MG63 (cell line): ENCODE measurements around the gene WSB1. TPM values are rescaled to one million over a fixed set of nuclear protein-coding genes. Genes with fewer than 3 reads are reported as not detected.
A peak's percentile ranks its signal among the peaks of the same experiment; 100 is the strongest.

Experiments used
- DNase-seq: peaks from one replicate; pipeline ENCODE4 v3.0.0-alpha.2; 2020
- H3K27me3 ChIP-seq: fragments of 250-450 bp; sonication (Bioruptor Pico); 2 replicates; pipeline ENCODE4 v1.5.1; 2020; ENCODE audit warnings: mild to moderate bottlenecking, moderate library complexity
- H3K36me3 ChIP-seq: fragments of 250-450 bp; sonication (Bioruptor Pico); 2 replicates; pipeline ENCODE4 v1.5.1; 2020; ENCODE audit warnings: mild to moderate bottlenecking, moderate library complexity
- H3K4me3 ChIP-seq: fragments of 250-450 bp; sonication (Bioruptor Pico); 2 replicates; pipeline ENCODE4 v1.5.1; 2020; ENCODE audit warnings: mild to moderate bottlenecking, moderate library complexity
- H3K9me3 ChIP-seq: fragments of 250-450 bp; sonication (Bioruptor Pico); 2 replicates; pipeline ENCODE4 v1.5.1; 2020; ENCODE audit warnings: mild to moderate bottlenecking, moderate library complexity
- total RNA-seq: library from RNA; depleted of rRNA; stranded (reverse); fragments of >200 nt; shearing (Covaris generic); gene quantifications from 2 replicates; pipeline ENCODE4 v1.2.3, GENCODE V29; 2014; ENCODE audit warnings: low replicate concordance

The WSB1 gene
- total RNA-seq, 1 experiment from 2014 or later, result 46.4 TPM

- peak overlapping the region; percentile 96 for H3K4me3 ChIP-seq
- peaks cover 8% of the 10 kb centered on the region for H3K36me3 ChIP-seq
- DNase-seq, result peak; percentile 66
- H3K27me3 ChIP-seq, result no peaks in the 10 kb centered on the region
- H3K9me3 ChIP-seq, result no peaks in the 10 kb centered on the region
Observed at GRCh38 chr17:27294689-27295630, 1.0 kb downstream of the WSB1 start.

GRCh38 chr17:27295945-27296344 is 2.0 kb downstream of the WSB1 start:
- H3K4me3 ChIP-seq, result peak overlapping the region; percentile 96
- no peaks in the 10 kb centered on the region for H3K27me3 ChIP-seq
- no peaks in the 10 kb centered on the region for H3K9me3 ChIP-seq
- H3K36me3 ChIP-seq, result peaks cover 8% of the 10 kb centered on the region
- peak; percentile 14 for DNase-seq

- peak overlapping the region; percentile 96 for H3K4me3 ChIP-seq
- no peaks in the 10 kb centered on the region for H3K9me3 ChIP-seq
- H3K27me3 ChIP-seq, result no peaks in the 10 kb centered on the region
- peaks cover 8% of the 10 kb centered on the region for H3K36me3 ChIP-seq
- no peak for DNase-seq
Observed at GRCh38 chr17:27296428-27296979, 2.6 kb downstream of the WSB1 start.

- peaks cover 26% of the 10 kb centered on the region for H3K36me3 ChIP-seq
- no peak for DNase-seq
- no peak overlapping the region for H3K4me3 ChIP-seq
- no peaks in the 10 kb centered on the region for H3K9me3 ChIP-seq
- no peaks in the 10 kb centered on the region for H3K27me3 ChIP-seq
Observed at GRCh38 chr17:27299384-27300049, 5.6 kb downstream of the WSB1 start.

- Histone ChIP-seq H3K27me3 (no peaks in the 10 kb centered on the region), H3K4me3 (no peak overlapping the region), H3K9me3 (no peaks in the 10 kb centered on the region), H3K36me3 (peaks cover 49% of the 10 kb centered on the region)
- DNase-seq, result no peak
Observed at GRCh38 chr17:27303734-27304133, 9.8 kb downstream of the WSB1 start.

- DNase-seq, result no peak
- Histone ChIP-seq H3K4me3 (no peak overlapping the region), H3K9me3 (no peaks in the 10 kb centered on the region), H3K27me3 (no peaks in the 10 kb centered on the region), H3K36me3 (peaks cover 75% of the 10 kb centered on the region)
Observed at GRCh38 chr17:27306276-27306835, 12.4 kb downstream of the WSB1 start.

- Histone ChIP-seq H3K27me3 (no peaks in the 10 kb centered on the region), H3K4me3 (no peak overlapping the region), H3K9me3 (no peaks in the 10 kb centered on the region), H3K36me3 (peaks cover 87% of the 10 kb centered on the region)
- no peak for DNase-seq
Observed at GRCh38 chr17:27310565-27311110, 16.7 kb downstream of the WSB1 start.

GRCh38 chr17:27313301-27313700 is 19.4 kb downstream of the WSB1 start:
- no peaks in the 10 kb centered on the region for H3K27me3 ChIP-seq
- no peak overlapping the region for H3K4me3 ChIP-seq
- H3K9me3 ChIP-seq, result no peaks in the 10 kb centered on the region
- H3K36me3 ChIP-seq, result peaks cover 84% of the 10 kb centered on the region
- no peak for DNase-seq

- no peaks in the 10 kb centered on the region for H3K27me3 ChIP-seq
- no peaks in the 10 kb centered on the region for H3K9me3 ChIP-seq
- peaks cover 64% of the 10 kb centered on the region for H3K36me3 ChIP-seq
- H3K4me3 ChIP-seq, result no peak overlapping the region
- DNase-seq, result peak; percentile 60
Observed at GRCh38 chr17:27315322-27315721, 21.4 kb downstream of the WSB1 start.

GRCh38 chr17:27315796-27316465 is 22.0 kb downstream of the WSB1 start:
- H3K27me3 ChIP-seq, result no peaks in the 10 kb centered on the region
- no peak overlapping the region for H3K4me3 ChIP-seq
- H3K36me3 ChIP-seq, result peaks cover 58% of the 10 kb centered on the region

GRCh38 chr17:27318228-27318627 is 24.3 kb downstream of the WSB1 start:
- DNase-seq, result no peak
- H3K36me3 ChIP-seq, result peaks cover 37% of the 10 kb centered on the region
- no peak overlapping the region for H3K4me3 ChIP-seq
- no peaks in the 10 kb centered on the region for H3K27me3 ChIP-seq
- no peaks in the 10 kb centered on the region for H3K9me3 ChIP-seq

More at GRCh38 chr17:27315796-27316465, 22.0 kb downstream of the WSB1 start:
- no peak for DNase-seq
- H3K9me3 ChIP-seq, result no peaks in the 10 kb centered on the region

- no peak for DNase-seq
- peaks cover 33% of the 10 kb centered on the region for H3K36me3 ChIP-seq
- no peak overlapping the region for H3K4me3 ChIP-seq
- H3K27me3 ChIP-seq, result no peaks in the 10 kb centered on the region
- H3K9me3 ChIP-seq, result no peaks in the 10 kb centered on the region
Observed at GRCh38 chr17:27318633-27319032, 24.7 kb downstream of the WSB1 start.

- peaks cover 23% of the 10 kb centered on the region for H3K36me3 ChIP-seq
- no peaks in the 10 kb centered on the region for H3K9me3 ChIP-seq
- H3K4me3 ChIP-seq, result no peak overlapping the region
- DNase-seq, result peak; percentile 87
- H3K27me3 ChIP-seq, result no peaks in the 10 kb centered on the region
Observed at GRCh38 chr17:27319541-27320221, 25.8 kb downstream of the WSB1 start.

- no peaks in the 10 kb centered on the region for H3K9me3 ChIP-seq
- H3K36me3 ChIP-seq, result peaks cover 18% of the 10 kb centered on the region
- DNase-seq, result no peak
- no peaks in the 10 kb centered on the region for H3K27me3 ChIP-seq
- H3K4me3 ChIP-seq, result no peak overlapping the region
Observed at GRCh38 chr17:27320222-27320560, 26.3 kb downstream of the WSB1 start.

GRCh38 chr17:27321372-27321771 is 27.5 kb downstream of the WSB1 start:
- Histone ChIP-seq H3K4me3 (no peak overlapping the region), H3K9me3 (no peaks in the 10 kb centered on the region), H3K36me3 (peaks cover 6% of the 10 kb centered on the region), H3K27me3 (no peaks in the 10 kb centered on the region)
- DNase-seq, result no peak

GRCh38 chr17:27322026-27322425 is 28.1 kb downstream of the WSB1 start:
- Histone ChIP-seq H3K9me3 (no peaks in the 10 kb centered on the region), H3K27me3 (no peaks in the 10 kb centered on the region), H3K36me3 (no peaks in the 10 kb centered on the region; the same call in none of the 2 replicates), H3K4me3 (no peak overlapping the region)
- no peak for DNase-seq
